Thymus (tissue), 11 donors: ENCODE results near the gene SLC43A2. TPM values are rescaled to one million over a fixed set of nuclear protein-coding genes. Genes with fewer than 3 reads are reported as not detected.

ENCODE experiments used
- DNase-seq, 9 donors: peaks; one replicate each; pipeline ENCODE4 v3.0.0-alpha.2; 2013; ENCODE audit warnings: low spot score in 9 of 9, low read depth in 6 of 9, missing footprints in 1 of 9
- H3K27ac ChIP-seq, 2 donors: one replicate each; pipeline ENCODE4 v1.5.1; 2013; ENCODE audit warnings: control low read depth in 1 of 2, low read depth in 1 of 2, low read length in 1 of 2, mild to moderate bottlenecking in 1 of 2, moderate library complexity in 1 of 2
- H3K27me3 ChIP-seq, 2 donors: one replicate each; pipeline ENCODE4 v1.5.1; 2013; ENCODE audit warnings: low read length in 1 of 2; ENCODE audit not compliant: control insufficient read depth in 2 of 2, insufficient read depth in 1 of 2
- H3K36me3 ChIP-seq, 2 donors: one replicate each; pipeline ENCODE4 v1.5.1; 2013; ENCODE audit warnings: low read length in 1 of 2, mild to moderate bottlenecking in 1 of 2, moderate library complexity in 1 of 2; ENCODE audit not compliant: control insufficient read depth in 2 of 2, insufficient read depth in 2 of 2
- H3K4me1 ChIP-seq, 2 donors: one replicate each; pipeline ENCODE4 v1.5.1; 2013; ENCODE audit warnings: low read length in 2 of 2; ENCODE audit not compliant: control insufficient read depth in 2 of 2, insufficient read depth in 2 of 2
- H3K4me3 ChIP-seq, 2 donors: one replicate each; pipeline ENCODE4 v1.5.1; 2013; ENCODE audit warnings: low read length in 2 of 2, control low read depth in 1 of 2, mild to moderate bottlenecking in 1 of 2
- H3K9me3 ChIP-seq, 2 donors: one replicate each; pipeline ENCODE4 v1.5.1; 2013; ENCODE audit warnings: low read length in 1 of 2, mild to moderate bottlenecking in 1 of 2; ENCODE audit not compliant: control insufficient read depth in 2 of 2, insufficient read depth in 1 of 2
- WGBS: extraction: QIAGEN DNeasy Blood & Tissue Kit; methylation state at CpG from one replicate; pipeline ENCODE4 v1.1.7; 2013; 5-methylcytosine and 5-hydroxymethylcytosine counted together
- polyA plus RNA-seq: library from polyadenylated mRNA; stranded (reverse); fragments of 200-250 nt; gene quantifications from one replicate; pipeline ENCODE4 v1.2.3, GENCODE V29; 2013
- total RNA-seq: library from RNA; stranded (reverse); fragments of 120-200 nt; gene quantifications from one replicate; pipeline ENCODE4 v1.2.4, GENCODE V29; 2013
- donor health status: healthy.

The SLC43A2 gene
- total and polyA plus RNA-seq, 2 donors: 10.5 to 13.9 TPM

- H3K27ac ChIP-seq: no peak within 1 kb of the TSS
- WGBS: 36% methylated on average over 25 of the region's 25 CpGs
- DNase-seq: peak in 1 of 9 donors; percentile 34
- H3K27me3 ChIP-seq: peaks cover 0 to 39% of the 10 kb centered on the region in 2 donors
- H3K4me3 ChIP-seq: peak within 1 kb of the TSS in 1 of 2 donors; percentile 14
- peaks cover 1 to 4% of the 10 kb centered on the region in 2 donors for H3K9me3 ChIP-seq
- peaks cover 15 to 47% of the 10 kb centered on the region in 2 donors for H3K4me1 ChIP-seq
- peaks cover 6 to 7% of the 10 kb centered on the region in 2 donors for H3K36me3 ChIP-seq
These were observed 16.9 kb upstream of the SLC43A2 start, which contains the start of gene SCARF1 for GRCh38 chr17:1645207-1646171. TSS of gene SCARF1 (minus strand) at chr17:1645732. CDS start at chr17:1645697, 35 bp downstream.

GRCh38 chr17:1644493-1645206 is 16.0 kb upstream of the SLC43A2 start:
- Histone ChIP-seq H3K9me3 (peaks cover 1 to 4% of the 10 kb centered on the region in 2 donors), H3K36me3 (no peaks in the 10 kb centered on the region), H3K27ac (no peak overlapping the region), H3K4me3 (peak overlapping the region in 1 of 2 donors; percentile 14), H3K27me3 (peaks cover 0 to 39% of the 10 kb centered on the region in 2 donors), H3K4me1 (peaks cover 9 to 40% of the 10 kb centered on the region in 2 donors)
- WGBS: 36% methylated on average over 15 of the region's 15 CpGs
- no peak for DNase-seq

- H3K4me1 ChIP-seq: peaks cover 5 to 38% of the 10 kb centered on the region in 2 donors
- peak overlapping the region in 1 of 2 donors; percentile 26 for H3K27ac ChIP-seq
- peak overlapping the region in 1 of 2 donors; percentile 46 for H3K4me3 ChIP-seq
- 29% methylated on average over 13 of the region's 13 CpGs for WGBS
- H3K27me3 ChIP-seq: peaks cover 0 to 39% of the 10 kb centered on the region in 2 donors
- peaks cover 1 to 4% of the 10 kb centered on the region in 2 donors for H3K9me3 ChIP-seq
- DNase-seq: no peak
- no peaks in the 10 kb centered on the region for H3K36me3 ChIP-seq
These were observed 15.4 kb upstream of the SLC43A2 start for GRCh38 chr17:1643999-1644492.

GRCh38 chr17:1643293-1643998 is 14.8 kb upstream of the SLC43A2 start:
- WGBS: 3% methylated on average over 90 of the region's 90 CpGs
- Histone ChIP-seq H3K4me3 (peak overlapping the region in 1 of 2 donors; percentile 46), H3K4me1 (peaks cover 5 to 37% of the 10 kb centered on the region in 2 donors), H3K27ac (no peak overlapping the region), H3K9me3 (peaks cover 1 to 4% of the 10 kb centered on the region in 2 donors), H3K27me3 (peaks cover 0 to 38% of the 10 kb centered on the region in 2 donors), H3K36me3 (no peaks in the 10 kb centered on the region)
- peak in 1 of 9 donors; percentile 65 for DNase-seq

GRCh38 chr17:1641065-1641403 is 12.4 kb upstream of the SLC43A2 start:
- Histone ChIP-seq H3K27ac (no peak overlapping the region), H3K4me1 (peaks cover 0 to 32% of the 10 kb centered on the region in 2 donors), H3K27me3 (peaks cover 0 to 25% of the 10 kb centered on the region in 2 donors), H3K36me3 (no peaks in the 10 kb centered on the region), H3K9me3 (peaks cover 0 to 4% of the 10 kb centered on the region in 2 donors), H3K4me3 (no peak overlapping the region)
- WGBS: 97% methylated on average over 12 of the region's 12 CpGs
- no peak for DNase-seq

- Histone ChIP-seq H3K27me3 (peaks cover 0 to 21% of the 10 kb centered on the region in 2 donors), H3K4me3 (no peak overlapping the region), H3K4me1 (peaks cover 0 to 26% of the 10 kb centered on the region in 2 donors), H3K36me3 (no peaks in the 10 kb centered on the region), H3K9me3 (peaks cover 0 to 4% of the 10 kb centered on the region in 2 donors), H3K27ac (no peak overlapping the region)
- 96% methylated on average over 23 of the region's 23 CpGs for WGBS
- no peak for DNase-seq
These were observed 11.9 kb upstream of the SLC43A2 start for GRCh38 chr17:1640329-1641064.

- peaks cover 0 to 13% of the 10 kb centered on the region in 2 donors for H3K27me3 ChIP-seq
- no peak overlapping the region for H3K27ac ChIP-seq
- H3K9me3 ChIP-seq: peaks cover 0 to 4% of the 10 kb centered on the region in 2 donors
- no peak for DNase-seq
- no peaks in the 10 kb centered on the region for H3K36me3 ChIP-seq
- H3K4me1 ChIP-seq: peaks cover 0 to 18% of the 10 kb centered on the region in 2 donors
- H3K4me3 ChIP-seq: no peak overlapping the region
- WGBS: 96% methylated on average over 11 of the region's 11 CpGs
These were observed 11.0 kb upstream of the SLC43A2 start for GRCh38 chr17:1639549-1640180.
